Lower lobe of right lung (tissue), 2 donors: ENCODE results near the gene CENPVL2. TPM values are rescaled to one million over a fixed set of nuclear protein-coding genes. Genes with fewer than 3 reads are reported as not detected.
"Not testable (repeated sequence)": the region's sequence is repeated elsewhere in the genome, so short reads cannot be mapped to it uniquely, and the experiment has no call there.

Experiments used
- ATAC-seq, 2 donors: fragments of 200-7000 bp; cut with Tn5 transposase; one replicate each; pipeline ENCODE4 v1.9.1; 2020 to 2022; ENCODE audit warnings: mild to moderate bottlenecking in 2 of 2, moderate library complexity in 2 of 2
- DNase-seq: peaks from one replicate; pipeline ENCODE4 v3.0.0-alpha.2; 2020
- H3K27ac ChIP-seq: fragments of 200-600 bp; one replicate; pipeline ENCODE4 v1.8.0; 2022
- H3K27me3 ChIP-seq: fragments of 200-600 bp; one replicate; pipeline ENCODE4 v1.8.0; 2022; ENCODE audit warnings: low read depth
- H3K36me3 ChIP-seq: fragments of 200-600 bp; one replicate; pipeline ENCODE4 v1.8.0; 2022; ENCODE audit warnings: mild to moderate bottlenecking
- H3K4me1 ChIP-seq: fragments of 200-600 bp; one replicate; pipeline ENCODE4 v1.8.0; 2022
- H3K4me3 ChIP-seq: fragments of 200-600 bp; one replicate; pipeline ENCODE4 v1.8.0; 2022; ENCODE audit warnings: mild to moderate bottlenecking
- H3K9me3 ChIP-seq: fragments of 200-600 bp; one replicate; pipeline ENCODE4 v1.8.0; 2022
- intact Hi-C: fragments of 100-400 bp; cut with DNase I; formaldehyde crosslinking; loops from one replicate; pipeline ENCODE4 v1.11.0; 2022
- total RNA-seq: library from RNA; stranded (reverse); fragmentation: NEBNext Ultra II Directional; extraction: Animal tissue kit (Norgen Biotek cat#: 25700); gene quantifications from one replicate; pipeline ENCODE4 v1.2.1, GENCODE V29; 2021
- TF ChIP-seq, protein P1 (sequence below): fragments of 200-600 bp; IDR thresholded peaks from one replicate; pipeline ENCODE4 v1.8.0; 2022; ENCODE audit warnings: antibody characterized with exemption, mild to moderate bottlenecking
- donor health status: DM: no; HTN: yes; CAD: no; lungs with severe emphysema.

CENPVL2 gene
- total RNA-seq, 1 donor from 2014 or later, result not detected

DNA sequence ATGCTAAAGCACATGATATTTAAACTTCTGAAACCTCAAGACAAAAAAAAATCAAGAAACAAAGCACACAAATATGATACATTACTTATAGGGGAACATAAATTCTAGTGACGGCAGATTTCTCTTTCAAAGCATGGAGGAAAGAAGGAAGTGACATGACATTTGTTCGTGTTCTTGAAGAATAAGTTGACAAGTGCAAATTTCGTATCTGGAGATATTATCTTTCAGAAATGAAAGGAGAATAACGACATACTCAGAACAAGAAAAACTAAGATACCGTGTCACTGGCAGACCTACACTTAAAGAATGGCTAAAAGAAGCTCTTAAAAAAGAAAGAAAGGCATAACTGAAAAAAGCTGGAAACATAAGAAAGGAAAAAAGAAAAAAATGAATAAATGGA is 16.6 kb downstream of the CENPVL2 start:
- H3K27ac ChIP-seq, result no peak overlapping the region
- TF ChIP-seq, protein P1, sequence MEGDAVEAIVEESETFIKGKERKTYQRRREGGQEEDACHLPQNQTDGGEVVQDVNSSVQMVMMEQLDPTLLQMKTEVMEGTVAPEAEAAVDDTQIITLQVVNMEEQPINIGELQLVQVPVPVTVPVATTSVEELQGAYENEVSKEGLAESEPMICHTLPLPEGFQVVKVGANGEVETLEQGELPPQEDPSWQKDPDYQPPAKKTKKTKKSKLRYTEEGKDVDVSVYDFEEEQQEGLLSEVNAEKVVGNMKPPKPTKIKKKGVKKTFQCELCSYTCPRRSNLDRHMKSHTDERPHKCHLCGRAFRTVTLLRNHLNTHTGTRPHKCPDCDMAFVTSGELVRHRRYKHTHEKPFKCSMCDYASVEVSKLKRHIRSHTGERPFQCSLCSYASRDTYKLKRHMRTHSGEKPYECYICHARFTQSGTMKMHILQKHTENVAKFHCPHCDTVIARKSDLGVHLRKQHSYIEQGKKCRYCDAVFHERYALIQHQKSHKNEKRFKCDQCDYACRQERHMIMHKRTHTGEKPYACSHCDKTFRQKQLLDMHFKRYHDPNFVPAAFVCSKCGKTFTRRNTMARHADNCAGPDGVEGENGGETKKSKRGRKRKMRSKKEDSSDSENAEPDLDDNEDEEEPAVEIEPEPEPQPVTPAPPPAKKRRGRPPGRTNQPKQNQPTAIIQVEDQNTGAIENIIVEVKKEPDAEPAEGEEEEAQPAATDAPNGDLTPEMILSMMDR, result no peak
- no peaks in the 10 kb centered on the region for H3K9me3 ChIP-seq
- no peak overlapping the region for H3K4me3 ChIP-seq
- H3K27me3 ChIP-seq, result no peaks in the 10 kb centered on the region
- intact Hi-C loops, result no loop called here
- no peaks in the 10 kb centered on the region for H3K36me3 ChIP-seq
- DNase-seq, result no peak
- no peak for ATAC-seq
- no peaks in the 10 kb centered on the region for H3K4me1 ChIP-seq

DNA sequence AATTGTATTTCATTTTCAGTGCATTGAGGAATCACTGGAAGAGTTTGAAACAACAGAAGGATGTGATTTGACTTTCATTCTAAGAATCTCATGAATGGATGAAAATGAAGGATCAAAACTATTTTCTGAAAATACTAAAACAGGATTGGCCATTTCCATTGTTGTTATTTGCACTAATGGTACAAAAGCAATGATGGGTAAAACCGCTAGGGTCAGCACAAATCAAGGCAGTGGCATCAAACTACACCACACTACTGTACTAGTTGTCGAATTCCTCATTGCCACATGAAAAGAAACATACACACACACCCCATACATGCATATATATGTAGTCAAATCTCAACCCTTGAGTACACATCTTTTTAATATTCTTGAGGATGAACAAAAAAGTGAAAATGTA is 39.3 kb downstream of the CENPVL2 start:
- Histone ChIP-seq H3K4me3 (no peak overlapping the region), H3K4me1 (no peaks in the 10 kb centered on the region), H3K27me3 (no peaks in the 10 kb centered on the region), H3K27ac (no peak overlapping the region), H3K9me3 (no peaks in the 10 kb centered on the region), H3K36me3 (no peaks in the 10 kb centered on the region)
- intact Hi-C loops, result no loop called here
- DNase-seq, result no peak
- TF ChIP-seq, protein P1, result no peak
- ATAC-seq, result no peak

DNA sequence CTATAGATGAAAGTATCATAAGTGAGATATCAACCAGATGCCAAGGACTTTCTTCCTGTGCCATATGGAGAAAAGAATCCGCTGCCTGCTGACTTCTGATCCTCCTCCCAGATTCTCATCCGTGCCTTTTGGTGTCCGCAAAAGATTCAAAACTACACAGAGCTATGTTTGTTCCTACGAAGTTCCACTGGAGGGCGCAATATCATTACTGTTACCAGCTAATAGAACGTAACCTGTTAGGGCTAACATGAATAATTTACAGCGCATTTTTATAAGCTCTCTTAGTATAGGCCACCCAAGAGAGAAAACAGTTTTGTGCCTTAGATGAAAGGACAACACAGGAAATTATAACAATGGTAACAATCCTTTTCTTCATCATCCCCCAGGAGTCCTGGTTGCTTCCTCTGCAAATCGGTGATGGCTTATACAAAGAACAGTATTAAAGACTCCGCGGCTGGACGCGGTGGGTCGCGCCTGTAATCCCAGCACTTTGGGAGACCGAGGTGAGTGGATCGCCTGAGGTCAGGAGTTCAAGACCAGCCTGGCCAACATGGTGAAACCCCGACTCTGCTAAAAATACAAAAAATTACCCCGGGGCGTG is 41.1 kb downstream of the CENPVL2 start:
- ATAC-seq, result no peak
- TF ChIP-seq, protein P1, result peak; percentile 36
- Histone ChIP-seq H3K27me3 (no peaks in the 10 kb centered on the region), H3K27ac (no peak overlapping the region), H3K9me3 (no peaks in the 10 kb centered on the region), H3K4me1 (no peaks in the 10 kb centered on the region), H3K36me3 (no peaks in the 10 kb centered on the region), H3K4me3 (no peak overlapping the region)
- intact Hi-C loops, result no loop called here
- no peak for DNase-seq

DNA sequence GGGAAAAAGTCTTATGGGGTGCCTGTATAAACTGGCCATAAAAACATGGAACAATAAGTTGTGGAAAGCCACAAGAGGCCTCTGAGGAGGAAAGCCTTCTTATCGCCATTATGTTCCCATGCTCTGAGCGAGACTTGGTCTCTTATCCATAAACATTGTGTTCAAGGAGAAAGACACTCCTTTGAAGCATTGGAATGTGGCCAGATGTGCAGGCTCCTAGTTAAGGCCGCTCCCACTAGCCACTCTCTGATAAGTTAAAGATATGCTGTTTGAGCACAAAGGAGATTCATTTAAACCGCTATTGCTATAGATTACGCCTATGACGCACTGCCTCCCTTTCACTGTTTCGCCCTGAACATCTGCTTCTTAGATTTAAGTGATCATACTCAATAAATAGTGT is 46.1 kb downstream of the CENPVL2 start:
- intact Hi-C loops, H3K9me3 ChIP-seq, ATAC-seq, H3K36me3 ChIP-seq, H3K4me3 ChIP-seq, H3K4me1 ChIP-seq, H3K27me3 ChIP-seq, H3K27ac ChIP-seq, DNase-seq: not testable (repeated sequence)

Other genes starting within 250 kb of the CENPVL2 start
- 0.53 TPM for gene NUDT11, start 186.2 kb downstream of the CENPVL2 start, total RNA-seq
- gene CENPVL3, start 63.9 kb downstream of the CENPVL2 start, total RNA-seq, result not detected
- not detected for gene CENPVL1, start 27.7 kb upstream of the CENPVL2 start, total RNA-seq
- 7.7 TPM for gene GSPT2, start 60.6 kb upstream of the CENPVL2 start, total RNA-seq
- gene MAGED1, start 210.8 kb upstream of the CENPVL2 start, total RNA-seq, result 53.0 TPM